A204.1 (cell line): ENCODE measurements around the gene FTO.
A peak's percentile ranks its signal among the peaks of the same experiment; 100 is the strongest.
"Not testable (repeated sequence)": the region's sequence is repeated elsewhere in the genome, so short reads cannot be mapped to it uniquely, and the experiment has no call there.

Source experiments
- FAIRE-seq: peaks from 2 replicates; lab custom pipeline; 2012; peaks lifted over from hg19 to GRCh38; lab: Jason Lieb, UNC

The FTO gene

DNA sequence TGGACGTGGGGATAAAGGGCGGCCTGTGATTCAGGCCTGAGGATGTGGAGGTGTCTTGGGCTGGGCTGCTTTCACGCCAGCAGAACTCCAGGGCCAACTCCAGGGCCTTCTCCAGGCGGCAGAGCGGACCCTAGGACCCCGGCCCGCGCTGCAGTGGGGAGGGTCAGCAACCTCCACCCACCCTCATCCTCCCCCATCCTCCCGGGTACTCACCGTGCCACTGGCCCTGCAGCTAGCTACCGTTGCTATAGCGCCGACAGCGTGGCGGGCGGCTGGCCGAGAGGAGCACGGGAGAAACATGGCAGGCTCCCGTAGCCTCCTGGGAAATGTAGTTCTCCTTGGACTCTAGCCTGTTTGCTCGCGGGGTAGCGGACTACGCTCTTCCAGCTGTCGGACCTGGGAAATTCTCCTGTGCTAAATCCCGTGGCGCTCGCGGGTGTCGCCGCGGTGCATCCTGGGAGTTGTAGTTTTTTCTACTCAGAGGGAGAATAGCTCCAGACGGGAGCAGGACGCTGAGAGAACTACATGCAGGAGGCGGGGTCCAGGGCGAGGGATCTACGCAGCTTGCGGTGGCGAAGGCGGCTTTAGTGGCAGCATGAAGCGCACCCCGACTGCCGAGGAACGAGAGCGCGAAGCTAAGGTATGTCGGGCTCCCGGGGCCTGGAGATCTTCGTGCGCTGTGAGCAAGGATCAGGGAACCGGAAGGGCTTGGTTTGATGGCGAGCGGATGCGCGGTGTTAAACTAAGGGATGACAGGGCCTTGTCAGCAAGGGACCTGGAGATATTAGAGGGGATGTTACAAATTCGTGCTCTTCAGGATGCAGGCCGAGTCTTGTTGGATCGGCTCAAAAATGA is at the start of gene FTO, which contains the start of gene RPGRIP1L:
FTO (plus strand) TSS at position 567 of the 855 bp plus-strand sequence.
RPGRIP1L (minus strand) TSS at position 270 of the 855 bp plus-strand sequence. CDS start 3,136 bp downstream, outside the sequence.
- FAIRE-seq, result peak; percentile 97

- peak; percentile 72 for FAIRE-seq
Observed at GRCh38 chr16:53654946-53655345, 49.0 kb upstream of the FTO start.

DNA sequence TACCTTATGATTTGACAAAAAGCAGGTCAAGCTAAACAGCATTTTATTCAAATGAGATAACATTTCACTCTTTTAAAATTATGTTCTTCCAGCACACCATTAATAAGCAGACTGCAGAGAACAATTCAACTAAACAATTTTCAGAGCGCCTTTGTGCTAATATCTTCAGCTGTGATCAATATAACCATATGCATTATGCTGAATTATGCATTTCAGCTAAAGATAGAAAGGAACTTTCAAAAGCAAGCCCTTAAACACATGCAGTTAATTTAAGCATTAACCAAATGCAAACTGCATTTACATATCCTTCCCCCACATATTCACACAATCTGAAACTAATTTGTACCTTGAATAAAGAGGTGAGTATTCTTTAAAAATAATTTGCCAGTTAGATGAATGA is 41.9 kb upstream of the FTO start:
- FAIRE-seq, result no peak

DNA sequence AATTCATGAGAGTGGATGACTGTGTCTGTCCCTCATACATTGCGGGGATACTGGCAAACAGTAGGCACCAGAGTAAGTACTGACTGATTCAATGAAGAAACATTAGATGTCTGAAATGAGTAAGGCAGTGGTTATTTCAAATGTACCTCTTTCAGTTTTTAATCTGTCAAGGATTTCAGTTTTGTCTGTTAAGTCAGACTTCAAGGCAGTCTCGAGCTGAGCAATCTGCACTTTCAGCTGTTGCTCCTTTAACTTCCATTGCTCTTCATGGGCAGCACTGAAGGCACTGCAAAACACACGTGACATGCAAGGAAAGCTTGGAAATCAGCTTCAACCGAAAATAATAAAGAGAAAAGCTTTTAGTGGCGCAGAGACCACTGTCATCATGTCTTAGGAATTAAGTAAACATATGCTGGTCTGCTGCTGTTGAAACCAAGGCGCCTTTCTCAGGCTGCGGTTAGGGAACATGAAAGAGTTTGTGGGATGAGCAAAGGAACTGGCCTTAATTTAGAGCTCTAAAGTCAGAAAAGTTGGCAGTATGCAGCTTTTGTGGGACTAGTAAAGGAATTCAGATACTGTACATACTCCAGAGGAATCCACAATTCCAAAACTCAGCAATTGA is 39.1 kb upstream of the FTO start:
- no peak for FAIRE-seq

DNA sequence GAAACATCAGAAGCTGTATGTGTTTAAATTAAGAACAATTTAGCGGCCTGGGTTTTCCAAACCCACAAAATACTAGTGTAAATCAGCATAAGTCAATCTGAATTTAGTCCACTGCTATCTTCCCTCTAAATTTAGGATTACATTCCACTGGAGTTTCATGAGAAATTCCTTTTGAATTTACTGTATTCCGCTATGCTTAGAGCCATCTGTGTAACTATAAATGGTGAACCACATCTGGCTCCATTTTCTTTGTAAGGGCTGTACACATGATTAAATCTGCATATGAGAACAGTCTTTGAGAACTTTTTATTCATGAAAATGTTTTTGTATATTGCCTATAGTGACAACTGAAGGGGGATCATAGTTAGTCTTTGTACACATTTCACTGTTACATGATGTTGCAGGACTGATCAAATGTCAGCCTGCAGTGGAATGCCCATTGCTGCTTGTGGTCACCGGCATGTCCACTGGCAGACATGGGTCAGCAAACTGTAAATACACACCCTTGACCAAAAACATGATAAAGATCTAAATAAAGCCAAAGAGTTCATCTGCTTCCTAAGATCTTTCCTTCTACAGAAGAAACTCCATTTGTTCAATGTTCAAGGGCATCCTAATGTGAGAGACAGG is 37.1 kb upstream of the FTO start:
- FAIRE-seq, result no peak

- peak; percentile 16 for FAIRE-seq
Observed at GRCh38 chr16:53668869-53669268, 35.1 kb upstream of the FTO start.

DNA sequence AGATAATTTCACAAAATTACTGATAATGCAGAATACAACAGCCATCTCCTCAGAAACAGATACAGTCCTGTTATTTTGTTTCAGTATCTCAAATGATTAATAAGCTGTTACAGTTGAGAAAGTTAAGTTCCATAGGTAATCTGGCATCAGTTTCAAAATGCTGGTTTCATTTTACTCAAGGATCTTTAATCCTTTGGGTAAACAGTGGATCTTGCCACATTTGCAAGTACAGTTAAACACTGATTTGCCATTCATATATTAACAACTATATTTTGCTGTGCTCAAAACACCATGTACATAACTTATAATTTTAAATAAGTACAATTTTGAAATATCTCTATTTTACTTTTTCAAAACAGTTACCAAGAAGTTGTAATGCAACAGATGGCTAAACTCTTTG is 31.5 kb upstream of the FTO start:
- FAIRE-seq, result no peak

- FAIRE-seq, result no peak
Observed at GRCh38 chr16:53673189-53673588, 30.8 kb upstream of the FTO start.

GRCh38 chr16:53678155-53678554 is 25.8 kb upstream of the FTO start:
- FAIRE-seq, result no peak

GRCh38 chr16:53678756-53679343 is 25.1 kb upstream of the FTO start:
- no peak for FAIRE-seq

- no peak for FAIRE-seq
Observed at GRCh38 chr16:53680756-53681155, 23.2 kb upstream of the FTO start.

DNA sequence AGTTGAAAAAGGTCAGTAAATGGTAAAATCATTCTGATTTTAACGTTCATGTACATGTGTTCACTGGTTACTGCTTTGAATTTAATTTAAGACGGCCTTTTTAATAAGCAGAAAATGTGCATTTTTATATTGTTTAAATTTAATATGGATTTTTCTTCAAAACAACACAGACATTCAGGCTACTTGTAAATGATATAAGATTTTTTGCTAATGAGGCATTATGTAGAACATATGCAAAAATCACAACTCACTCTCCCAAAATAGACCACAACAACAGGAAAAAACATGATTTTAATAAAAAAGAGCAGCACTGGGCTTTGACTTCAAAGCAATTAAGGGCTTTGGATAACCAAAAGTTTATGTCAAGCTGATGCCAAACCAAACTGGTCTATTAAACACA is 22.6 kb upstream of the FTO start:
- no peak for FAIRE-seq

DNA sequence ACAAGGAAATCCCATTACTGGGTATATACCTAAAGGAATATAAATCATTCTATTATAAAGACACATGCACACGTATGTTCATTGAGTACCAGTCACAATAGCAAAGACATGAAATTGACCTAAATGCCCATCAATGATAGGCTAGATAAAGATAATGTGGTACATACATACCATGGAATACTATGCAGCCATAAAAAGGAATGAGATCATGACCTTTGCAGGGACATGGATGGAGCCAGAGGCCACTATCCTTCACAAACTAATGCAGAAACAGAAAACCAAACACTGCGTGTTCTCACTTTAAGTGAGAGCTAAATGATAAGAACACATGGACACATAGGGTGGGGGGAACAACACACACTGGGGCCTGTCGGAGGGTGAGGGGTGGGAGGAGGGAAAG is 18.6 kb upstream of the FTO start:
- FAIRE-seq, result not testable (repeated sequence)

- no peak for FAIRE-seq
Observed at GRCh38 chr16:53686710-53687109, 17.2 kb upstream of the FTO start.

GRCh38 chr16:53689636-53690035 is 14.3 kb upstream of the FTO start:
- FAIRE-seq, result no peak

DNA sequence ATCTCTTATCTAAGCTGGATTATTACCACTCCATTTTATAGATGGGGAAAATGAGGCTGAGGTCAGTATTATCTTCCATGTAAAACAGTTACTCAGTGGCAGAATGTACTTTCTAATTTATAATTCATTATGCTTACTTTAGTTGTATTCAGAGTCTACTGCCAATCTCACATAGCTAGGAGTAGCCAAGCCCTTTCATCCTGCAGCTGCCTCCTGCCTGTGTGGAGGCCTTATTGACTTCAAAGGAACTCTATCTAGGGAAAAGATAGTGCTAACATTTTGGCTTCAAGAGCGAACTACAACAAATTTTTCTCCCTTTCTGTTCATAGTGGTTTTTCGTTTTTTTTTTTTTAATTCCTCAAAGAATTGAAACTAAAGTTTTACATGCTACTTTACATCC is 13.2 kb upstream of the FTO start:
- FAIRE-seq, result no peak

DNA sequence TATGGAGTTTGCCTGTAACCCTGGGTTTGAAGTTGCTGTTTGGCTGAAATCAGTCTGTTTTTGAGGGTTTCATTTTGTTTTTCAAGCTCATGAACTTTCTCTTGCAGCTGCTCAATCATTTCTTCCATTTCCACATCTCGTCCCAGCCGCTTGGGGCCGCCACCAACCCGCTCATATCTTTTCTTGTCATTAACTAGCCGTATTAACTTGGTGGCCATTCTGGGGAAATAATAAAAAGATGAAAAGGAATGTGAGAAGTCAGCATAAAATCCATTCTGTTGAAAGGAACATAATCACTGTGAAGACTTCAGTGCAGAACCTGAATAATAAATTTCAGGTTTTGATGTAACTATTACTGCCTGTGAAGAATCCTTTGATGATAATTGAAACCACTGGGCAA is 11.8 kb upstream of the FTO start:
- FAIRE-seq, result no peak

DNA sequence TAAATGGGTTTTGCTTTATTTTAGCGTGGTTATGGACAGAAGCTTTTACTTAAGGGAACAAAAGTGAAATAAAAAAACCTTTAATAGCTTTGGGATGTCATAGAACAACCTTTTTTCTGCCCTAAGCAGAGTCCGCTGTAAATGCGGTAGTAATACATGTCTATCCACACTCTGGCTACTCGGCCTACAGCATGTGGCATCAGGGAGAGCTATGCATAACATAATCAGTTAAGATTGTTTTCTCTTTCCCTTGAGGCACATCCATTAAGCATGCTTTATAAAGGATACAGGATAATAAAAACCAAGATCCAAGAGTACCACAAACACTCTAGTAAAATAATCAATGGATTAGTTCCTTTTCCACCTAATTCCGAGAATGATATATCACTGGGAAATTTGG is 10.6 kb upstream of the FTO start:
- no peak for FAIRE-seq

DNA sequence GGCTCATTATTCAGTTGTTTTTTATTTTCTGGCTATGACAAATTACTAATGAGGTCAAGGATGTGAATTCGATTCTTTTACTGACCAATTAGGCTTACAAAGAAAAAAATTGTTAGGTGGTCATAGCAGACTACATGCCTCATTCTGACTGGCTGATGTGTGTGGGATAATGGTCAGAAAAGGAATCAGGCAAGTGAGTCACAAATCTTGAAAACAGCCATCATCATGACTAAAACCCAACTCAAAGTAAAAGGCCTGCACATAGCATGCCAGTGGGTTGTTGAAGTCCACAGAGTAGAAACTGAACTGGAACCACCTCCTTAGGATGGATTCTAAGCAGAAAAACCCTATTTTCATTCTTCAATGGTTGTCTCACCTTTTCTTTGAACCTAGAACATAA is 8.9 kb upstream of the FTO start:
- no peak for FAIRE-seq

GRCh38 chr16:53698271-53698670 is 5.7 kb upstream of the FTO start:
- FAIRE-seq, result not testable (repeated sequence)

- no peak for FAIRE-seq
Observed at GRCh38 chr16:53704445-53704813, 473 bp downstream of the FTO start.

DNA sequence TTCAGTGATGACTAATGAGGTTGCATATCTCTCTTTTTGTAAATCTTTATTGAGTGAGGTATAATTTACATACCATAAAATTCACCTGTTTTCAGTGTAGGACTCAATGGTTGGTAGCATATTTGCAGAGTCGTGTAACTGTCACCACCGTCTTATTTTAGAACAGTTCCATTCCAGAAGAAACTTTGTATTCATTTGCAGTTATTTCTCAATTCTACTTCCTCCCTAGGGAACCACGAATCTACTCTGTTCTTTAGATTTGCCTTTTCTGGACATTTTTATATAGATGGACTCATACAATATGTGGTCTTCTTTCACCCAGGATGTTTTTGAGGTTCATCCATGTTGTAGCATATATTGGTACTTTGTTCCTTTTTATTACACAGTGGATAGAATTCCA is 3.7 kb downstream of the FTO start:
- FAIRE-seq, result no peak

DNA sequence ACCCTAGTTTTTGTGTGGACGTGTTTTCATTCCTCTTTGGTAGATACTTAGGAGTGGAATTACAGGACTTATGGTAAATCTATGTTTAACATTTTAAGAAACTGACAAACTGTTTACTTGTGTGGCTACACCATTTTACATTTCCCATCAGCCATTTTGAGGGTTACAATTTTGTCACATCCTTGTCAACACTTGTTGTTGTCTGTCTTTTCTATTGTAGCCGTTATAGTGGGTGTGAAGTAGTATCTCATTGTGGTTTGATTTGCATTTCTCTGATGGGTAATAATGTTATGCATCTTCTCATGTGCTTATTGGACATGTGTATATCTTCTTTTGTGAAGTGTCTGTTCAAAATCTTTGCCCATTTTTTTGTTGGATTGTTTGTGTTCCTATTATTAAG is 4.5 kb downstream of the FTO start:
- no peak for FAIRE-seq
